HG03139 (cell line): ENCODE results near the gene NPAT.
A peak's percentile ranks its signal among the peaks of the same experiment; 100 is the strongest.

ENCODE experiments used
- ATAC-seq: cut with Tn5 transposase; IDR thresholded peaks from one replicate; pipeline ENCODE4 v1.9.1; 2021; ENCODE audit not compliant: unreplicated experiment

The NPAT gene

GRCh38 chr11:108222574-108223347, at the start of gene NPAT, which contains the start of gene ATM:
NPAT (minus strand) TSS chr11:108222638; CDS start chr11:108222536, 102 bp downstream.
ATM (plus strand) TSS chr11:108223067; CDS start chr11:108227625, 4,558 bp downstream.
- ATAC-seq: peak; percentile 80

- ATAC-seq: no peak
These were observed 47.1 kb upstream of the NPAT start for GRCh38 chr11:108269583-108269982.

GRCh38 chr11:108253176-108253575, 30.7 kb upstream of the NPAT start:
- no peak for ATAC-seq

- ATAC-seq: no peak
These were observed 24.4 kb upstream of the NPAT start for GRCh38 chr11:108246885-108247284.

GRCh38 chr11:108246308-108246707, 23.9 kb upstream of the NPAT start:
- ATAC-seq: no peak

- no peak for ATAC-seq
These were observed 20.0 kb upstream of the NPAT start for GRCh38 chr11:108242422-108242821.

- no peak for ATAC-seq
These were observed 19.0 kb upstream of the NPAT start for GRCh38 chr11:108241330-108242037.

- ATAC-seq: no peak
These were observed 16.6 kb upstream of the NPAT start for GRCh38 chr11:108239076-108239475.

- peak; percentile 62 for ATAC-seq
These were observed 14.6 kb upstream of the NPAT start for GRCh38 chr11:108237058-108237481.

- no peak for ATAC-seq
These were observed 13.2 kb upstream of the NPAT start for GRCh38 chr11:108235633-108236032.

- no peak for ATAC-seq
These were observed 12.8 kb upstream of the NPAT start for GRCh38 chr11:108235192-108235591.

- ATAC-seq: no peak
These were observed 11.0 kb upstream of the NPAT start for GRCh38 chr11:108233277-108233945.

- ATAC-seq: no peak
These were observed 5.8 kb upstream of the NPAT start for GRCh38 chr11:108228251-108228650.

- ATAC-seq: no peak
These were observed 3.6 kb upstream of the NPAT start for GRCh38 chr11:108226036-108226435.

GRCh38 chr11:108224911-108225786, 2.7 kb upstream of the NPAT start:
- ATAC-seq: no peak

GRCh38 chr11:108224366-108224765, 1.9 kb upstream of the NPAT start:
- no peak for ATAC-seq

GRCh38 chr11:108223348-108224149, 1.1 kb upstream of the NPAT start:
- no peak for ATAC-seq

GRCh38 chr11:108221911-108222573, 396 bp downstream of the NPAT start:
- ATAC-seq: no peak

GRCh38 chr11:108221371-108221770, 1.1 kb downstream of the NPAT start:
- ATAC-seq: no peak
